ACHN (cell line): Measurements from ENCODE around the gene NFASC.

Source experiments
- DNase-seq: peaks from one replicate; pipeline ENCODE4 v3.0.0-alpha.2; 2015
- in situ Hi-C: cut with HindIII; loops from 2 replicates; pipeline ENCODE4 v1.10.0; 2017; ENCODE audit warnings: low sequenced_read_pairs, low pct_ligation_motif_present, low pct_unique_long_range_greater_than_20kb

NFASC gene

DNA sequence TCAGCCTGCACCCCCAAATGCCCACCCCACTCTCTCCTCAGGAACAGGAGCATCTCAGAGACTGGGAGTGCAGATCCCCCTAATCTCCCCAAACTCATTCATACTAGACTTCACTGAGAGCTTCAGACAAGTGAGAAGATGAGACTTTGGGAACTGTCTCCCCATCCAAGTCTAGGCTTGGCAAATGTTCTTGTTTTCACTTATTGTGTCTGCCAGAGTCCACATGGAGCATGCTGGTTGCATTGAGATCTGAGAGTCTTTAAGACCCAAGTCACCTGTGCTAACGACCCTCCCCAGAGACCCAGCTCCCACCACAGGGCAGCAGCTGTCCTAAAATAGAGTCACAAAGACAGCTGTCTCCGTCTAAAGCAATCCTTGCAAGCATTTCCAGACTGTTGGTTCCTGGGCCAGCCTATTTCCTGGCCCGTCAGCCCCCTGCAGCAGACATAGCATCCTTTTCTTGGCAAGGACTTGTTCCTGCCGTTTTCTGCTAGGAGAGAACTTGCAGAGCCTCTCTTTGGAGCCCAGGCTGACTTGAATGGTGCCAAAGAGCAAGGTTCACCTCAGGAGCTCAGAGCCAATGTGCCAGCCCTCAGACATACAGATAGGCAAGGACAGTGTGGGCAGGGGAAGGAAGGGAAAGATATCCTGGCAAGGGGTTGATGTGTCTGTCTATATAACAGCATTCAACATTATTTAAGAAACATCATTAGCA, 170.5 kb downstream of the NFASC start:
- DNase-seq: no peak
- in situ Hi-C loops: no loop called here

DNA sequence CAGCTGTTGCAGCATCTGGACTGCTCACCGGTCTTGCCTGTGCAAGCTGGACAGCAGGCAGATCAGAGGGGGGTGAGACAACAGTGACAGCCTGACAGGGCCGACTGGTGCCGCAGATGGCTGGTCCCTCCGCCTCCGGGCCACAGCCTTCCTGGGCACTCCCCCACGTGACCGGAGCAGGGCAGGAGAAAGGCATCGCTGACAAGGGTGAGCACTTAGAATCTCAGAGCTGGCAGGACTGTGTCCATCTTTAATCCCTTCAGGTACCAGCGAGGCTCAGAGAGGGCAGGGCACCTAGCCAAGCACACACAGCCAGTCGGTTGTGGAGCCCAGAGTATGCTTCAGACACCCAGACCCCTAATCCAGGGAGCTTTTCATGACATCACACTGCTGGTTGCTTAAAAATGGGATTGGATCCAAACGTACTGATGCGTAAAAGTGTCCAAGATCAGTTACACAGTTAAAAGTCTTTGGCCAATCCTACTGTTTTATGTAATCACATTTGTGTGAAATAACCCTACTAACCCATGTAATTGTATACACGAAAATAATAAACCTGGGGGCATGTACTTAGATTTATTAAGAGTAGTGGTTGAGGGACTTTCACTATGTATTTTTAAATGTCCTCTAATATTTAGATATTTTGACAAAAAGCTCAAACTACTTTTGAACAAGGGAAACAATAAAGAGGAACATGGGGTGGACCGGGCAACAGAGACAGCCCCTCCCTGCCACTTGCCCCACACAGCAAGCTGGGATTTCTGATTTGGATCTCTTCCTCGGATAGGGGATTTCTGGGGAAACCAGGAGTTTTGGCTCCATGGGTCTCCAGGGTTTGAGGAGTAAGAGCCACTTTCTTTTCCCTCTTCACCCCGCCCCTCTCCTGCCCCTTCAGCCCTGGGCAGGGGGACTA, 171.6 kb downstream of the NFASC start:
- in situ Hi-C loops: no loop called here
- DNase-seq: no peak

DNA sequence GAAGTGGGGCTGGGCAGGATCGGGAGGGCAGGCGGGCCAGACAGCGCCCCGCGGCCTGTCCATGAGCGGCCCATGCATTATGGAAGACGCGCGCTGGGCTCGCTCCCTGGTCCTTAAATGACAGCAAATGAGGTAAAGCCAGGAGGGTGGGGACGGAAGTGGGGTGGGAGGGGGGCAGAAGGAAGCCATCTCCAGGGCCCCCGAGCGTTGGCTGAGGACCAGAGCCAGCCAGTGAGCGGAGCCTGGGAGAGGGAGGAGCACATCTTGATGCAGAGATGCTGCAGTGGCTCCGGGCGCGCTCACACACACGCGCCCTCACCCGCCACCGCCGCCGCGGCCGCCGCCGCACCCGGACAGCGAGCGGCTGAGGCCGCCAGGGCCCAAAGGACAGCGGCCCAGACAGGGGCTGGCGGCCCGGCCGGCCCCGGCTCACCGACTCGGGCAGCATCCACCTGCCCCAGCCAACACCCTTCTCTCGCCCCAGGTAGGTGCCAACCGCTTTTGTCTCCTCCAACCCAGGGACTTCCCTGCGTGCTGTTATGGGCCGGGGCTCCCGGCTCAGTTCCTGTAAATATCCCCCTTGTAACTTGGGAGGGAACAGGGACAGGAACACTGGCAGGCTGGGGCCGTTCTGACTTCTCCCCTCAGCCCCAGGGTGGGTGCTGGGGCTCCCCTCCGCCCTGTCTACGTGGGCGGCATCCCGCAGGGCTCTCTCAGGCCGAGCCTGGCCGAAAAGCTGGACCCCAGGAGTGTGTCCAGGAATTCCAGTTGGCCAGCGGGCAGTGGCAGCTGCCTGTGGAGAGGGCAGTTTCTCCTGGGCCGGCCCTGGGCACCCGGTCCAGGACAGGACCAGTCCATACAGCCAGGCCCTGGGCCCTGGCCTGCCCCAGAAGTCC, 172.5 kb downstream of the NFASC start, which contains the start of gene CNTN2:
CNTN2 (plus strand) TSS at position 302 of the 896 bp plus-strand sequence. CDS start 9,974 bp downstream, outside the sequence.
- in situ Hi-C loops: no loop called here
- no peak for DNase-seq

DNA sequence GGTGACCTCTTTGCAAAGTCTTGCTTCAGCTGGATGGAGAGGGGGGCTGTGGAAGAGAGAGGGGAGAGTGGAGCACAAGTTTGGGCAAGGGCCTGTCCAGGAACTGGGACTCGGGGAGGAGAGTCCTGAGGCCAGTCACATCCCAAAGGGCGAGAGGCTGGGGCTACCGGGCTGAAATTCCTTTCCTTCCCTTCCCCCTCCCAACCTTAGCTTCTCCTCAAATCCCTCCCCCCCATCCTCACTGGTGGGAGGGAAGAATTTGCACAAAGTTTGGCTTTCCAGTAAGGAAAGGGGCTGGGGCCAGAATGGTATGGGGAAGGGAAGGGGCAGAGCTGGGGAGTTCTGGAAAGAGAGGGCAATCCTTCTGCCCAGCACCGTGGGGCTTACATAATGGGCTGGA, 173.2 kb downstream of the NFASC start:
- DNase-seq: no peak
- in situ Hi-C loops: no loop called here

DNA sequence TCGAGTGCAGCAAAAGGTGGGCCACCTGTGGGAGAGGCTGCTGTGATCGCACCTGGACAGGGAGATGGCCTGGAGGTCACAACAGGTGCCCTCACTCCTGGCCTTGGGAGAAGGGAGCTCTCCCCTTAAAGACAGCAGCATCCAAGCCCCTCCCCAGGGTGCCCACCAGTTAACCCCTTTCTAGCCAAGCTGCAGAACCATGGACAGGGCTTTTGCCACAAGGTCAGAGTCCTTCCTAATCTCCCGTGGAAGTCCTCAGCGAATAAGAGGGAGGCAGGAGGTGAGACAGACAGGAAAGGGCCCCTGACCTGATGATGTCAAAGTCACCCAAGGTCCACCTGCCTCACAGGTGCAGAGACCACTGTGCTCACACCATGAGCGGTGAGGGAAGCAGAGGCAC, 174.1 kb downstream of the NFASC start:
- in situ Hi-C loops: no loop called here

DNA sequence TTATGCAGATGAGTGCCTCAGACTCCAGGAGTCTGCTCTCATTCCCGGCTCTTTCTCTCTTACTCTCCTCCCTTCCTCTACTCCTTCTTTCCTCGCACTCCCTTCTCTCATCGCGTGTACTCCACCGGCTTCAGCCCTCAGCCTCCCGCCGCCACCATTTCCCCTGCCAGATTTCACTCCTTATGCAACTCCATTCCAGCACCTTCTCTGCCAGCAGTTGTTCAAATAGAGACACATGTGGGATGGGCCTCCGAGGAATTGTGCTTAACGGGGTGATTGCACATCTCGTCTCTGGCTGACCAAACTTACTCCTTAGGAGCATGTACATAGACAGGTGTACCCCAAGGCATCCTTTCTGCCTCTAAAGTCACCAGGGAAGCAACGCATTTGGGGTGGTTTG, 174.5 kb downstream of the NFASC start:
- in situ Hi-C loops: no loop called here
- DNase-seq: no peak

More for the DNA sequence above, 174.1 kb downstream of the NFASC start:
- no peak for DNase-seq

DNA sequence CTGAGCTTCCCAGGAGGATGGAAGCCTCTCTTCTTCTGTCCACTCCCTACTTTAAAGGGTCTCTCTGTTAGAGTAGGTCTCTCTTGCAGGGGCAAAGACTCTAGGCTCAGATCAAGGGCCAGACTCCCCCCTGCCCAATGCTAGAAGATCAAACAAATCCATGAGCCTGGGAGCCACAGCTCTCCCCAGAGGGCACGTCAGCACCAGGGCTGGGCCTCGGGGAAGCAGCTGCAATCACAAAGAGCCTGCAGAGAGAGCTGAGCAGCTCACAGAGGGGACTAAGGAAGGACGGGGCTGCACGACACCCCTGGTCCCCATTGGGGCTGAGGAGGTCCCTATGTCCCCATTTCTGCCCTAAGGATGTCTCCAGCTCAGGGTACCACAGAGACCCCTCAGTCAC, 176.2 kb downstream of the NFASC start:
- DNase-seq: no peak
- in situ Hi-C loops: no loop called here

DNA sequence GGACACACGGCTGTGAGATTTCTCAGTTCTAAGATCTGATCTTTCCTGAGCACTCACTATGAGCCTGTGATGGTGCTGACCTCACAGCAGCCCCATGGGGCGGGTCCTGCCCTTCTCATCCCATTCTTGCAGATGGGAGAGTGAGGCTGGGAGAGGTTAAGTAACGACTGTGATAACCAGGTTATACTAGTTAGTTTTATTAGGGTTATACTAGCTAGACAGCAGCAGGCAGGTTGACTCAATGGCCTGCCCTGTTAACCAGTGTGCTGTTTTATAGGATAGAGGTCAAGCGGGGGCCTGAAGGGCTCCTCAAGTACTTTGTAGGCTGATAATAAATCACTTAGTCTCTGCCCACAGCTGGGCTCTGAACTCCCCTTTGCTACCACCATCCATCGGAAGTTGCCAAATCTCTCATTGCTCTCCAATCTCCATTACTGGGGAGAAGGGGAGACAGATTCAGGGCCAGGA, 177.1 kb downstream of the NFASC start:
- in situ Hi-C loops: no loop called here
- DNase-seq: no peak

DNA sequence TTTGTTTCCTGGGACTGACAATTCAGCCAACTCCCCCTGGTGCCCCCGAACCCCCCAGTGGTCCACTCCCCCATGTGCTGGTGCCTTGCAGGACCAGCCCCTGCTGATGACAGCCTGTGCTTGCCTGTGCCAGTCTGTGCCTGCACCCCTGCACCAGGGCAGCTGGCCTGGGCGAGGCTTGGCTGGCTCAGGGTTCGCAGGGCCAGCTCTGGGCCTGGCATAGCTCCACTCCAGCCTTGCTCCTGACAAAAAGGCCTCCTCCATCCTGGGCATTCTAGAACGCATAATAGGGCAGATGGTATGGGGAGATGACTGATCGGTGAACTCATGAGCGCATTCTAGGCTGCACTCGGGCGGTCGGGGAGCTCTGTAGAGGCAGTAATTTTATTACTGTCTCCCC, 177.7 kb downstream of the NFASC start:
- DNase-seq: no peak
- in situ Hi-C loops: no loop called here

DNA sequence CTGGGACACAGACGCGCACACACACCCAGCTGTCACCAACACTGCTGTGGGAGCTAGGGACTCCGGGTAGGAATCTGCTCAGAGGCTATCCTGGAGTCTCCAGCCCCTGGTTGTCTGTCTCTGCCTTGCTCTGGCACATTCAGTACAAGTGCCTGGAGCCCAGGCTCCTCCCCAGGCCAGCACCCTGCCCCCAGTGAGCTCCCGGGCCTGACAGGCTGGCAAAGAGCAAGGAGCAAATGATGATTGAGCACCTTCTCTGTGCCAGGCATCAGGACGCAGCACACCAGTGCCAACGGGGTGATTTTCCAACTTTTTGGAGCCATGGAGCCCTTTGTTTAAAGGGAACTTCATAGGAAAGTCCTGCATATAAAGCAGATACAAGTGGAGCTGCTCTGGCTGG, 178.8 kb downstream of the NFASC start:
- in situ Hi-C loops: no loop called here
- DNase-seq: no peak

DNA sequence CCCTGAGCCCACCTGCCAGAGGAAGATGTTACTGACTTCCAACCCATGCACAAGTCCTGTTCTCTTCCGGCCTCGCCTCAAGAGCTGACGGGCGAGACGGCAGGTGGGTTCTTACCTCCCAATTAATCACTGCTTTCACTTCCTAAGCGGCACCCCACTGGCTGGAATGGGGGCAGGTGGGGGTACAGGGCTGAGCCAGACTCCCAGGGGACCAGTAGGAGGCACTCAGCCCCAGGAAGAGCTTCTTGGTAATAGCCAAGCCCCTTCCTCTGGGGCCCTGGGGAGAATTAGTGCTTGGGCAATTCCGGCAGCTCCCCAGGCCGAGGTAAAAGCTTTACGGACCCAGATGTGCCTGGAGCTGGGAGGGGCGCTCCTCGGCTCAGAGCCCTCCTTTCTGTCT, 182.0 kb downstream of the NFASC start:
- in situ Hi-C loops: no loop called here
- no peak for DNase-seq

DNA sequence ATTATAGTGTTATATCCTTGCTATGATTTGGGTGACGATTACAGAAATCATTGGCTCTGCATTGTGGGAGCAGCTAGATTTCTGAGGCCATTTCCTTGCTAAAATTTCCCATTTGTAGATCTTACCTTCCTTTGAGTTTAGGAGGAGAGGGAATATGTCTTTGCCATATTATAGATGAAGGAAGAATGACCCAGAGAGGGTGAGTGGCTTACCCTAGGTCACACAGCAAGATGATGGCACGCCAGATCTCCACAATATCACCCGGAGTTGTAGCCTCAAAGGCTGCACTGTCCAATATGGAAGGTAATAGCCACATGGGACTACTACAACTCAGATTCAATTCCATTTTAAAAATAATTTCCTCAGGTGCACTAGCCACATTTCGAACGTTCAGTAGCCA, 182.6 kb downstream of the NFASC start:
- in situ Hi-C loops: no loop called here

DNA sequence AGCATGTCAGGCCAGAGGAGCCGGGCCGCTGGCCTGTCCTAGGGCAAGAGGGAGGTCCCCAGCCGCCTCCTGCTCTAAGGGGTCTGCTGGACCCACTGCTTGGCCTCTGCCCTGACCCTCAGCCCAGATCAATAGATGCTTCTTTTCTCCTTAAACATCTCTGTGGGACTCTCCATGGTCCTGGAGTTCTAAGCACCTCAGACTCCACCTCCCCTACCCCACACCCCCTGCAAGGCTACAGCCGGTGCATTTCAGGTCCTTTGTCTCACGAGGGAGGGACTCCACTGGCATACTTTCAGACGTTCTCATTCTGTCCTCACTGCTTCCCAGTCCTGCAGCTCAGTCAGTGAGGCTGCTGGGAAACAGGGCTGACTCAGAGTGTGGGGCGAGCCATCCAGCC, 183.4 kb downstream of the NFASC start:
- DNase-seq: no peak
- in situ Hi-C loops: no loop called here

More for the DNA sequence above, 182.6 kb downstream of the NFASC start:
- no peak for DNase-seq

DNA sequence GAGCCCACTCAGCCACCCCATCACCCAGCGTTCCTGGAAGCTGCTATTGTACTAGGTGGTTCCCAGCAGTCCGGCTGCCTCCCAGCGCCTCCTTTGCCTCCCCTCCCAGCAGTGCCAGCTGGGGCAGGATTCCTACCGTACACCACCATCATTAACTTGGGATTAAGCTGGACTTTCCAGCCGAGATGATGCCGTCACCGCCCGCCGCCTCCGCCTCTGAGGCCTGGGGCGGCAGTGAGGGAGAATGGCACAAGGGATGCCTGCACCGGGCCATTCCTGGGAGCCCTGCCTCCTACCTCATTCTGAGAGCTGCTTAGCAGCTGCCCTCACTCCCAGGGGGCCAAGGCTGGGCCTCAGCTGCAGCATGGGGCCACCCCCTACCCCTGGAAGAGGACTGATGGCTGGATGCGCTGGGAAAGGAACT, 185.5 kb downstream of the NFASC start:
- no peak for DNase-seq
- in situ Hi-C loops: no loop called here

DNA sequence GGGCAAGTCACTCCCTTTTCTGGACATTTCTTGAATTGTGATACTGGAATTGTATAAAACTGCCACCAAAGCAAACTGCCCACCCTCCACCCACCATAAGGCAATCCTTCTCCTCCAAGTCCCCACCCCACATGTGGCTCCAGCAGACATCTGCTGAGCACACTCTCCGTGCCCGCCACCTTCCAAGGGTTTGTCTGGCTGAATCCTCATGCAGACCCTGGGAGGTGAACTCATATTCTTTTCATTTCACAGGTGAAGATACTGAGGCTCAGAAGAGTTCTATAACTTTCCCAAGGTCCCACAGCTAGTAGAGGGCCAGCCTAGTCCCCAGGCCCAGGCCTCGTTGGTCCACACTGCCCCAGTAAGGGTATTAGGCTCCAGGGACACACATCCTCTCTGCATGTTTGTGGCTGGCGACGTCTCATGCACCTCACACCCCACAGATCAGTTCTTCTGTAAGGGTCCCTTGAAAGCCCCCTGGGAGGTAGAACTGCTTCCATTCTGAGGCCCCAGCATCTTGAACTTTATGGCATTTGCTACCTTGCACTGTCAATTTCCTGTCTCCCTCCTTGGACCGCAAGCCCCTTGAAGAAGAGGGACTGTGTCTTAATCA, 186.4 kb downstream of the NFASC start:
- in situ Hi-C loops: no loop called here

DNA sequence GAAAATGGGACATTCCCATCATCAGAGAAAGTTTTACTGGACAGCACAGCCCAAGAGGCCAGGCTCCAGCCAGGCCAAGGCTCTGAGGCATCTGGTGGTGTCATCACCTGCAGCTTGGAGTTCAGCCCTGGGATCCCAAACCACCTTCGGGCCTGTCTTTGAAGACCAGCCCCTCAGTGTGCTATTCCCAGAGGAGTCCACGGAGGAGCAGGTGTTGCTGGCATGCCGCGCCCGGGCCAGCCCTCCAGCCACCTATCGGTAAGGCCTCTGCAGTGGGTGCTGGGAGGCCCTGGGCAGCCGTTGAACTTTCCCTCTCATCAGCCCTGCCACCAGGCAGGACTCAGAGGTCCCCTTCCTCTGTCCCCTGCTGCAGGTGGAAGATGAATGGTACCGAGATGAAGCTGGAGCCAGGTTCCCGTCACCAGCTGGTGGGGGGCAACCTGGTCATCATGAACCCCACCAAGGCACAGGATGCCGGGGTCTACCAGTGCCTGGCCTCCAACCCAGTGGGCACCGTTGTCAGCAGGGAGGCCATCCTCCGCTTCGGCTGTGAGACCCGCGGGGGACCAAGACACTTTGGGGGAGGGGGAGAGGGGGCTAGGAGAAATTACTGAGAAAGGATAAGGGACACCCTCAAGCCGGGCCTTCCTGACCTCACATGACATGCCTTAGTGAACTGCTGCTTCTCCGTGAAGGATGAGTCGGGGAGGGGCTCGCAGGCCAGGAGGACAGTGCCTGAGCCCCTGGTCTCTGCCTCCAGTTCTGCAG, 187.3 kb downstream of the NFASC start:
- in situ Hi-C loops: no loop called here
- DNase-seq: no peak

More for the DNA sequence above, 186.4 kb downstream of the NFASC start:
- DNase-seq: no peak

DNA sequence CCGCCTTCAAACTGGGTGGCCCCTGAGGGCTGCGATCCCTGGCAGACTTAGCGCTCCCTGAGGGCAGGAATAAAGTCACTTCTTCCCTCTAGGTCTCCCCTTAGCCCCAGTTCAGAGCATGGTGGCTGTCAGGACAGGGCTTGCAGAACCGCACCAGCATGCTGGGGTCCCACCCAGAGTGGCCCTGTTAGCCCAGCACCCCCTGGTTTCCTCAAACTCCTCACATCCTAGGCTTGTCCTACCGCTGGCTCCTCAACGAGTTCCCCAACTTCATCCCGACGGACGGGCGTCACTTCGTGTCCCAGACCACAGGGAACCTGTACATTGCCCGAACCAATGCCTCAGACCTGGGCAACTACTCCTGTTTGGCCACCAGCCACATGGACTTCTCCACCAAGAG, 188.2 kb downstream of the NFASC start:
- DNase-seq: no peak
- in situ Hi-C loops: no loop called here

DNA sequence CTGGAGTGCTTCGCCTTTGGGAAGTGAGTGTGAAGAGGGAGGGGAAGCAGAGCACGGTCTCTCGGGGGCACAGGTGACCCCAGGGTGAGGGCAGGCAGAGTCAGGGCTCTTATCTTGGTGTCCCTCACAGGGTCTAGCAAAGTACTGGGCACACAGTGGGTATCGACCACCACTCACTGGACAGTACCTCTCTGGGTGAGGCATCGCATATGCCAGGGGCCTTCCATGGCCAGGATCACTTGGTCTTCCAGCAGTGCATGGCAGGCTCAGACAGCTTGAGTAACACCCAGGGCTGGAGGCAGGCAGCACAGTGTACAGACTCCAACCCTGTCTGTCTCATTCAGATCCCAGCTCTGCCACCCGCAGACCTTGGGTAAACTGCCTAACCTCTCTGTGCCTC, 189.0 kb downstream of the NFASC start:
- in situ Hi-C loops: no loop called here
- no peak for DNase-seq
